ENCODE data around the gene MRGPRD.

- TF ChIP-seq YY1 (IDR thresholded peaks at IDR 0.05; ENCODE audit: insufficient read depth, insufficient read length): no peak
- TF ChIP-seq SUZ12 (IDR thresholded peaks at IDR 0.05; ENCODE audit: extremely low read depth, insufficient read depth, insufficient read length): no peak
These were observed 39.3 kb downstream of the MRGPRD start for GRCh38 chr11:68941324-68942094.
